Activated CD8-positive, alpha-beta memory T cell treated with anti-CD3 and anti-CD28 coated beads, Interleukin-2, amount 50 U/mL, for 1 hour (primary cell): ENCODE results near the gene UFSP2.

Experiments used
- DNase-seq: peaks from one replicate; pipeline ENCODE4 v3.0.0-alpha.2; 2020; ENCODE audit errors: extremely low read depth

UFSP2 gene

DNA sequence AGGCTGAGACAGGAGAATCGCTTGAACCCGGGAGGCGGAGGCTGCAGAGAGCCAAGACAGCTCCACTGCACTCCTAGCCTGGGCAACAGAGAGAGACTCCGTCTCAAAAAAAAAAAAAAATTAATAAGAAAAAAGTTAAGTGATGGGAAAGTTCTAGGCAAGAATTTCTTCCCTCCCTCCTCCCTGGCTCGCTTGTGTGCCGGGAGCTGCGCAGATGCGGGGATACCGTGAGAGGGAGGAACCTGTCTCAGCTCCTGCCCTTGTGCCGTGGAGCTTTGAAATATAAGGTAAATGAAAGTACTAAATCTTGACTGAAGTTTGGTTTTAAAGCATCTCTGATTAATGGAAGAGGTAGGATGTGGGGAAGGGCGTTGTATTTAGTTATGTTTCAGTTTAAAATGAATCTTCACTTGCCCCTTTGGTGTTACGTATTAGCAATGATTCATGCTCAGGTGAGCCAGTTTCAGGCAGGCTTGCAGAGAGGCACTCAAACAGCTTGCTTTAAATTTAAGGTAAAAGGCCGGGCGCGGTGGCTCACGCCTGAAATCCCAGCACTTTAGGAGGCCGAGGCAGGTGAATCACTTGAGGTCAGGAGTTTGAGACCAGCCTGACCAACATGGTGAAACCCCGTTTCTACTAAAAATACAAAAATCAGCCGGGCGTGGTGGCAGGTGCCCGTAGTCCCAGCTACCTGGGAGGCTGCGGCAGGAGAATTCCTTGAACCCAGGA, 1.4 kb upstream of the UFSP2 start:
- no peak for DNase-seq

DNA sequence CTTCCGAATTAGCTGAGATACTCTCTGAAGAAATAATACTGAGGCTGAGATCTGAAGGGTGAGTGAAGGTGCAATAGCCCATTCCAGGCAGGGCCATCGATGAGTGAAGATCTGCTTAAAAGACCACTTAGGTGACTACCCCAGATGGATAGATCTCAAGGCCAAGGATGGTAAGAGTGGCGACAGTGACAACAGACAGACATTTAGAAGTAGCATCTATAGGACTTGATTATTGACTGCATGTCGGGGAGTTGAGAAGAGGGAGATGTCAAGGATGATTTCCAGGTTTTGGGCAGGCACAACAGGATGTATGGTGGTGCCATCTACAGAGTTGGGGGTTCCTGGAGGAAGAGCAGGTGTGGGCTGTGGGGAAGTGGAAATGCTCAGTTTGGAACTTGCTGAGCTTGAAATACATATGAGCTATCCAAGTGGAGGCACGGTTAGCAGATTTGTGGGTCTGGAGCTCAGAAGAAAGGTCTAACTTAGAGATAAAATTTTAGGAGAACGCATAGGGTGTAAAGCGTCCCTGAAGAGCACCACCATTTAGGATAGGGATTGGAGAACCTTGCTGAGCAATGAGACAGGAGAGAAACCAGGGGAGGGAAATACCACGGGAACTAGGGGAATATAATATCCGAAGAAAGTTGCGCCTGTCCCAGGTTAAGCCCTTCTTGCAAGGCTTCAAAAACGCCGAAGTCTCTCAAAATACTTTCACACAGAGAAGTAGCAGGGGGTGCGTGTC, 688 bp downstream of the UFSP2 start:
- DNase-seq: no peak

DNA sequence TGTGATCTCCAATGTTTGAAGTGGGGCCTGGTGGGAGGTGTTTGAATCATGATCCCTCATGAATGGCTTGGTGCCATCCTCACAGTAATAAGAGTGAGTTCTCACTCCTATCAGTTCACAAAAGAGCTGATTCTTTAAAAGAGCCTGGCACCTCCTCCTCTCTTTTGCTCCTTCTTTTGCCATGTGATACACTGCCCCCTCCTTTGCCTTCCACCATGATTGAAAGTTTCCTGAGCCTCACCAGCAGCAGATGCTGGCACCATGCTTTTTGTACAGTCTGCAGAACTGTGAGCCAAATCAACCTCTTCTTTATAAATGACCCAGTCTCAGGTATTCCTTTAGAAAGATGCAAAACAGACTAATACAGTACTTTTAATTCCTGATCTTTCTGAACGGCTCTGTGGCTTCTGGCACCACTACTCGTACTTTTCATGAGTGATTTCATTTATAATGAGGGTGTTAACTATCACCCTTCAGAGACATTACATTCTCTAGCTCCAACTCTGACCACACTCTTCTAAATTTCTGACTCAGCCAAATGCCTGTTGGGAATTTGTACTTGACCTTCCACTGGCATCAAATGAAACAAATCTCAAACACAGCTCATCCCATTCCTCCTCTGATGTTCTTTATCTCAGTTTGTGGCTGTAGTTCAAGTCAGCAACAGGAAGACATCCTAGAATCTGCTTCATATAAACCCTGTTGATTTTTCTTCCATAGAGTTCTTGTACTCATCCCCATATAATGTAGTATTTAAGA, 4.2 kb downstream of the UFSP2 start:
- no peak for DNase-seq

DNA sequence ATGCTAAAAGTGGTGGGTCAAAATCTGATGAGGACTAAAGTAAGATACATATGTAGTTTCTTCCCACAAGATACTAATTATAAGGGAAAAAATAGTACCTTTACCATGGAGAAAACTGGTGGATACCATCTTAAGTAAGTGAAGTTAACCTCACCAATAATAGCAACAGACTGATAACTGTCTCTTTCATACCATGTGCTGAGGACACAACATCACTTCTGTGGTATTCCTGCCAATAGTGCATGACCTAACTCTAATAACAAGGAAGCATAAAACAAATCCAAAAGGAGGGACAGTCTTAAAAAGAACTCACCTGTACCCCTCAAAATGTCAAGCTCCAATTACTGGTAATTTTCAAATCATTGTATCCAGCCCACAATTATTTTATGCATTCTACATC, 8.8 kb downstream of the UFSP2 start:
- no peak for DNase-seq

DNA sequence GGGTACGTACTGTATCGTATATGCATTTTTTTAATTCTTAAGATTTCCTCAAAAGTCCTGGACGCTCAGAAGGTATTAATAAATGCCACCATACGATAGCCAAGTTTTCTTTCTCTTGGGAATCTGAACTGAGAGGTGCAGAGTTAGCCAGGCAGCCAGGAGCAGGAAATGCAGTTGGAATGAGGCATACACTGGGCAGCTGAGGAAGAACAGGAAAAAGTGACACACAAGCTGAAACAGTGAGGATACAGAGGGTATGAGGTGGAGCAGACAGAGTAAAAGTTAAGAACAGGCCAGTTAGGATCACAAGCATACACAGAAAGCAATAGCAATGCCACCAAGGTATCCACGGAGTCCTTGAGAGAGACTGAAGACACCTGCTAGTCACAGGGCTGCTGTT, 13.4 kb downstream of the UFSP2 start:
- DNase-seq: no peak

DNA sequence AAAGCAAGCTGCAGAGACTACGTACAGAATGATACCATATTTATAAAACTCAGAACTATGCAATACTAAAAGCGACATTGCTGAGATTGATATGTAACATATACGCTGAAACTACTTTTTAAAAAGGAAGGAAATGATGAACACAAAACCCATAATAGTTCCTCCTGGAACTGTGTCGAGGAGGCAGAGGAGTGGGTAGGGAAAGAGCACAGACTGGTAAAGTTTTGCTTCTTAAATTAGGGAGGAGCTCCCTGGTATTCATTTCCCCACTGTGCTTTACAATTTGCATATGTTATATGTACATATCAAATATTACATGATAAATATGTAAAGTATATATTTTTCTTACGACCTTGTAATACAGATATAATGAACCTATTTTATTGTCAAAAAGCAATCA, 13.9 kb downstream of the UFSP2 start:
- no peak for DNase-seq

DNA sequence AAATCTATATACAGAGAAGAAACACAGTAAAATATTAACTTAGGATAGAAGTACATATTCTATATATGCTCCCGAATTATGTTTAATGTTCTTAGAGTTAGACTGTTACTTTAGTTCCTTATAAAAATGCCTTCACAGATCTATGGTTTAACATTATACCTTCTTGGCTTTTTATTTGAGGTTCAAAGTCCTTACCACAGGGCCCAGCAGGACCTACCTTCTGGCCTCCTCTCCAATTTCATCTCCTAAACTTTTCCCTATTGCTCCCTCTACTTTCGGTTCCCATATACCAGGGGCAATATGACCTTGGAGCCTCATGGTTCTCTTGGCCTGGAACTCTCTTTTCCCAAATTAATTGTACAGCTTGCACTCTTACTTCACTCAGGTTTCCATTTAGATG, 17.3 kb downstream of the UFSP2 start:
- no peak for DNase-seq

DNA sequence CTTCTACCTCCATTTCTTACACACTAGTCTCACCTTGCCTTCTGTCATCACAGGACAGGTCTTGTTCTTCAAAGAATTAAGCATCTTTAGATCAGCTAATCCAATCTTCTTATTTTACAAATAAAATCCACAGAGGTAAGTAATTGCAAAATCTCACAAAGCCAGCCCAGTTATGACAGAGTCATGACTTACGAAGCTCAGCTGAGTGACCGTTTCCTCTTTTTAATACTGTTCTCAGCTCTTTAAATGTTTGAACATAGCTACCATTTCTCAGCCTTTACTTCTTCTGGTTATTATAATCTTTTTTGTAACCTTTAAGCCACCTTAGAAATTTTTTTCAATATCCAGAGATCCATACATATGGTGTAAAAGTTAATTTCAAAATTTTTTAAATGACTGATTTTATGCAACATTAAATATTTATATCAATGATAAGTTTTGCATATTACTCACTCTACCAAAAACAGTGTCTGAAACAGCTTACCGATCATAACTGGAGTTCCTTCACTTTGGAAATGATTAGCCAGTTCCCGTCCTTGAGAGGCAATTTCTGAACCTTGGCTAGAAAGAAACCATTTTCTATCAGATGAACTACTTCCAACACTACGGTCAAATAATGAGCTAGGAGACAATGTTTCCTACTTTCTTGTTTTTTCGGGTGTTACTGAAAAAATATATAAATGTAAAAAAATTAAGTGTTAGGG, 20.3 kb downstream of the UFSP2 start:
- DNase-seq: no peak

DNA sequence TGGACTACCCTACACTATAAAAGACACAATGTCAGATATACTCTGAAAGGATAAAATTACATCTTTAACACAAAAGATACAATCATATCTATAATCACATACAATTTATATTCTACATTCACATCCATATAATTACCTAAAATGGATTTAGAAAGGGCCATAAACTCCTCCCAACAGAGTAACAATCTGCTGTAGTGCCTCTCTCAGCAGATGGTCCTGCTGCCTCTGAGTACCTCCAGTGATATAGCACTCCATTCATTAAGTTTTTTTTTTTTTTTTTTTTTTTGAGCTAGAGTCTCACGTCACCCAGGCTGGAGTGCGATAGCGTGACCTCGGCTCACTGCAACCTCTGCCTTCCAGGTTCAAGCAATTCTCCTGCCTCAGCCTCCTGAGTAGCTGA, 21.7 kb downstream of the UFSP2 start:
- no peak for DNase-seq

DNA sequence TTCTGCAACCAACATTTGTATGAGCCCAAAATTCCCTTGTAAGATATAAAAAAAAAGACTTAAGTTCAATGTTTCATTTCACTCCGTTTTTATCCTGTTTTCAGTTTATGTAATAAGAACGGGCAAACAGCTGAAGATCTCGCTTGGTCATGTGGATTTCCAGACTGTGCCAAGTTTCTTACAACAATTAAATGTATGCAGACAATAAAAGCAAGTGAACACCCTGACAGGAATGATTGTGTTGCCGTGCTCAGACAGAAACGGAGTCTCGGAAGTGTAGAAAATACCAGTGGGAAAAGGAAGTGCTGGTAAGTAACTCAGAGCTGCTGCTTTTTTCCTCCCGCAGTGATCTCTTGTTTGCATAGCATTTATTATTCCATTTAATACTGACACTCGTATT, 26.3 kb downstream of the UFSP2 start:
- DNase-seq: no peak

DNA sequence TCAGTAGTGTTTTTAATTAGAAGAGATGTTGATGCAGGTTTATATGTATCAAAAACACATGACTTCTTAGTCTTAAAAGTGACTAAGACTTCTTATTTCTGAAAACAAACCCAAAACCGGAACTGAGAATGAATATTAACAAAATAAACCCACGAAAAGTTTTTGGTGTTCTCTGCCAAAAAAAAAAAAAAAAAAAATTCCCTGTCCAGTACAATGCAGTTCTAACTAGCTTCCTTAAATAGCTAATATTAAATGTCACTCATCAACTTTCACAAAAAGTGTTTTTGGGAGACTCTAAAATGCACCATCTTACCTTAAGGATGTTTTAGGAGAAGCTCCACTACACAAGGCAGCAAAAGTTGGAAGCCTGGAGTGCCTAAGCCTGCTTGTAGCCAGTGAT, 27.1 kb downstream of the UFSP2 start:
- no peak for DNase-seq

DNA sequence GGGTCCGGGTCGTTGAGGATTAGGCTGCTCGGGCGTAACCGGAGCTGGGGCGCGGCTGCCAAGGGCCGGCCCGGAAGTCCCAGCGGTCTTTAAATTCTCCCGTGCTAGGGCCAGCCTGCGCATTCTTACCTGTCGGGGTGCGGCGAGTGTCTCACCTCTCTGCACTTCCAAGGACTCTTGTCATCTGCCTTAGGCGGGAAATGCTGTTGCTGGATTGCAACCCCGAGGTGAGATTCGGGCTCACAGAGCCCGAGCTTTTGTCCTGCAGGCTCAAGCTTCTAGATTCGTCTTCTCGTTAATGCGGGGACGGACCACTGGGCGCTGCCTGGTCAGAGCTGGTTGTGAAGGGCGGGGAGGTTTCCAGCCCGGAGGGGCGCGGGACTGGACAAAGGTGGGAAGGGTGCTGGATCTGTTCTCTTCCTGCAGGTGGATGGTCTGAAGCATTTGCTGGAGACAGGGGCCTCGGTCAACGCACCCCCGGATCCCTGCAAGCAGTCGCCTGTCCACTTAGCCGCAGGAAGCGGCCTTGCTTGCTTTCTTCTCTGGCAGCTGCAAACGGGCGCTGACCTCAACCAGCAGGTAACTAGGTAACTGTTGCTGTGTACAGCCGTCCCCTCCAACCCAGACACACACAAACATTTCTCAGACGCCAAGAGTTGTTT, 28.9 kb downstream of the UFSP2 start, which contains the start of gene ANKRD37:
Gene ANKRD37 (plus strand): TSS at position 118 of the 662 bp plus-strand sequence. CDS start 83 bp downstream, at position 201.
- DNase-seq: no peak

DNA sequence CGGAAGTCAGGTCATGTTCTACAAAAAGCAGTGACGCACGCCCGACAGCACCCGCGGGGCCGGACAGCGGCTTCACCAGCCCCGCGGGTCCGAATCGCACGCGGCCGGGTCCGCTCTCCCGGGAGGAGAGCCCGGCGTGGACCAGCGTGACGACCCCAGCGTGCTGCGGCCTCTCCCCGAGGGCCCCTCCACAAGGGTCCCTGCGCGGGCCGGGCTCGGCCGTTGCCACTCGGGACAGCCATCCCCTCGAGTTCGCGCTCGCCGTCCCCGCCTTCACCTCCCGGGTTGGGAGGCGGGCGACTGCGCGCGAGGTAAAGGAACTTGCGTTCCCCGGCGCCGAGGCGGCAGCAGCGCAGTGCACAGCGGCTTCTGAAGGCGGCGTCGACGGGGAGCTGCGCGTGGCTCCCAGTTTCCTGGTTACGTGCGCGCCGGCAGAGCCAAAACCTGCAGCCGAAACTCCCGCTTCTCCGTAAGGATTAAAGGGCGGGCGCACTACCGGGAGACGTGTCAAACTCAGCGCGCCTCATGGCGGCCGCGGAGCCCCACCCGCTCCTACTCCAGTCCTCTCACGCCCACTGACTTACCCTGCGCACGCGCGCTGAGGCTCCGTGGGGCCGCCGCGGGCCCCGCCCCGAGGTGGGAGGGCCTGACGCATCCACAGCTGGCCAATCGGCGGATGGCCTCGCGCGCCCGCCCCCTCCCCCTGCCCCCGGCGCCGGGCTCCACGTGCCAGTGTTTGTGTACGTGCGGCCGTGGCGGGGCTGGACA, 29.6 kb downstream of the UFSP2 start:
- peak; percentile 65 for DNase-seq

DNA sequence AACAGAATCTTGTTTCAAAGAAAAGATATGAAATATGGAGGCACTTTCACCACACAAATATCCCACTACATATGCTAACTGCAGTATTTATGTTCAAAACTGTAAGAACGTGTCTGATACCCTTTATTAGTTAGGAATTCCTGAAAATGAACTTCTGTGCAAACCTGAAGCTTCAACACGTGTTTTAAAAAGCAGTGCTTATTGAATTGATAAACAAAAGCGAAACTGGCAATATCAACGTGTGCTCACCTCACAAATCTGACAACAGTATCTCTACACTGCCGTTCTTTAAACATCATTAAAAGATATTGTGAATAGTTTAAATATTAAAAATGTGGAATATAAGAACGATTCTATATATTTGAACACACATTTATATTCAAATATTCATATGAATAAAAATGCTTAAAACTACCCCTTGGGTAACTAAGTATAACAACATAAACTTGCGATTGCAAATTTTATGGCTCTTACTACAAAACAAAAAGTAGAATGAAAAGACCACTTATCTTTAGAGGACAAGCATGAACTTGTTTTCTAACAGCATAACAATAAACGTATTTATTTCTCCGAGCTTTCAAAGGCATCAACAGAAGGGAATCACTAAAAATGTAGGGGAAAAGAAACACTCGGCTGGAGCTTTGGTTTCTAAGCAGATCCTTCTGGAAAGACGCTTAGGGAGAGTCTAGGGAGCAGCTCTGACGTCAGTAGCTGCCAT, 30.4 kb downstream of the UFSP2 start, which contains the start of gene LRP2BP:
Gene LRP2BP (minus strand): TSS at position 687 of the 718 bp plus-strand sequence. CDS start 17,738 bp downstream, outside the sequence.
- no peak for DNase-seq

DNA sequence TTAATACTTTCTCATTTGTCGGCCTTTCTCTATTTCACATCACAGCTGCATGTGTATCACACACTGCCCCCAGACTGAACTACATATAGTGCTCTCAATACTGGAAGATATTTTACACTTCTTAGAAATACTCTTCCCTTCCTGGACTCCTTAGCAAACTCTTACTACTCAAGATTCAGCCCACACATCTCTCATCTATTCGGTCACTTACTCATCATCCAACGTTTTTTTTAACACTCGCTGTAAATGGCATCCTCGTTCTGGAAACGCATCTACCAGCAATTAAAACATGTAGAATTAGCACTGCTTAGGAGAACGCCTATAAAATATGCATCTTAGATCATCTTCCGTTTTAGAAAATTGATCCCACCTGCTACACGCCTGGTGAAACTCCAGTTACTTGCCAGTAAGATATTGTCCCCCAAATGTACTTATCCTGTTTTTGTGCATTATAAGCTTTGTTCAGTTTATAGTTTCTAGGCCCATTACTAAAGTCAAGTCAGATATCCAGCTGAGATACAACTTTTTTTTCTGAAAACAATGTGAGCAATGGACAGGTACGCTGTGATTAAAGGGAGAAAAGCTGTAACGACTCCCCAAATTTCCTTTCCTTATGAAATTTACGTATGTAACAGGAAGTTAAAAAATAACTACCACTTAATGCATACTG, 31.1 kb downstream of the UFSP2 start:
- no peak for DNase-seq

DNA sequence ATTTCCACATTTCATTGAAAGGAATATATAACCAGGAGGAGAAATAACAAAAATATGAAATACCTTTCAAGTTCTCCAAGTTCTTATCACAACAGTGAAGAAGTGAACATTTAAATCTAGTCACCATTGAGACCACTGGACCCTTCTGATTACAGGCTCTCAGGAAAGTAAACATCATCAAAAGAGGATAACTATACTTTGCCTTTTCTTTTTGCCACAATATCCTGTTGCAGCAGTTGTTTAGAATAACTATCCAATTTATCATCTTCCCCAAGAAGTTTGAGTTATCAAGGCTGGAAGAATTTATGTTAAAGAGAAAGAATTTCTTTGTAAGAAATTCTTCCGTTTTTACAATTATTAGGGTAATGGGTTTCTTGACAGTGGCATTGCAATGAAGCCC, 33.6 kb downstream of the UFSP2 start:
- no peak for DNase-seq

DNA sequence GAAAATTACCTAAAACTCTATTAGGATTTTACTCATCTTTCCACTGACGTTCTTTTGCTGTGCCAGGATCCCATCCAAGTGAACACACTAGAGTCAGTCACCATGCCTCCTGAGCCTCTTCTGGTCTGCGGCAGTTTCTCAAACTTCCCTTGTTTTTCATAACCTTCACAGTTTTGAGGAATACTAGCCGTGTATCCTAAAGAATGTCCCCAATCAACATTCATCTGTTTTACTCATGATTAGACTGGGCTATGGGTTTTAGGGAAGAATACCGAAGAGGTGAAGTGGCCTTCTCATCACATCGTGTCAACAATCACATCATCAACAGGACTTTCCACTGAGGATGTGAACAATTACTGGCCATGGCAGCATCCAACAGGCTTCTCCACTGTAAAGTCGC, 34.8 kb downstream of the UFSP2 start:
- DNase-seq: no peak

DNA sequence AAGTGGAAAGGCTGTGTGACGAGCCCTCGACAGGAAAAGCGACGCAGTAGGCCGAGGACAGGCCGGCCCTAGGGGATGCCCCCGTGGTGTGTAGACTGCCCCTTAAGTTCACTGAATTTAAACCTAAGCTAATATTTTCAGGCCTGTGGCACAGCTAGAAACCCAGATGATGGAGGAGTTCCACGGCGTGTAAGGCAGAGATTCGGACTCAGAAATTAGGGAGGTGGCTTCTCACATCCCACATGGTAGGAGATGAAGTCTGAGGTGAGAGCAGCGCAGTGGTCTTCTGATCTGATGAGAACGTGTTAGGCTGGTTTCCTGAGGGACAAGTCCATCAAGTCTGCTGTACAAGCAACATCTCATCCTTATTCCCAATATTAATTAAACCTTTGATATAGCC, 37.8 kb downstream of the UFSP2 start:
- no peak for DNase-seq

DNA sequence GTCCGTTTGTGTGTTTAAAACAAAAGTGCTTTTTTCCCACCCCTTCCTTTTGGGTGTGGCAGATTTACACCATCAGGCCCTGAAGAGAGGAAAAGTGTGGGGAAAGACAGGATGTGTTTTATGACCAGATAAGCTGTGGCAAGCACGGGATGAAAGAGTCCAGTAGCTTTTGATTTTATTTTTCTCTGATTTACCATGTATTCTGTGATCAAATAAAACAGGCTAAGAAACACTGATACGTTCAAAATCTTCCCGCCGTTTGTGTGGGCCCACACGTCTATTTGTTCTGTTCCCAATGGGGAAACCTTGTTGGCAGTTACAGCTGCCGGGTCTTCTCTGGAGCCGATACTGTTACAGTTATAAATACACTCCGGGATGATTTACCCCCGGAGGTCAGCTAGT, 40.8 kb downstream of the UFSP2 start:
- DNase-seq: no peak
